Right lobe of liver (tissue), 6 donors: ENCODE results near the gene CFAP90. TPM values are rescaled to one million over a fixed set of nuclear protein-coding genes. Genes with fewer than 3 reads are reported as not detected.

ENCODE experiments used
- ATAC-seq, 4 donors: fragments of 200-7000 bp; cut with Tn5 transposase; one replicate each; pipeline ENCODE4 v1.9.1; 2020; ENCODE audit warnings: mild to moderate bottlenecking in 4 of 4, moderate library complexity in 4 of 4
- DNase-seq, 3 donors: peaks; one replicate each; pipeline ENCODE4 v3.0.0-alpha.2; 2020
- H3K27ac ChIP-seq, 3 donors: fragments of 200-600 bp; one replicate each; pipeline ENCODE4 v1.8.0; 2022
- H3K27me3 ChIP-seq, 2 donors: fragments of 200-600 bp; one replicate each; pipeline ENCODE4 v1.8.0; 2022
- H3K36me3 ChIP-seq, 4 donors: fragments of 200-600 bp; sonication (generic) in 1 of 4; one replicate each; pipeline versions ENCODE4 v1.5.1 to v1.8.0; 2017 to 2022; ENCODE audit warnings: control low read depth in 1 of 4
- H3K4me1 ChIP-seq, 4 donors: fragments of 200-600 bp; sonication (generic) in 1 of 4; one replicate each; pipeline versions ENCODE4 v1.5.1 to v1.8.0; 2017 to 2022; ENCODE audit warnings: control low read depth in 1 of 4
- H3K4me3 ChIP-seq, 3 donors: fragments of 200-600 bp; one replicate each; pipeline ENCODE4 v1.8.0; 2022
- H3K9me3 ChIP-seq, 4 donors: fragments of 200-600 bp; sonication (generic) in 1 of 4; one replicate each; pipeline versions ENCODE4 v1.5.1 to v1.8.0; 2017 to 2022; ENCODE audit warnings: control low read depth in 1 of 4
- CTCF ChIP-seq, 4 donors: fragments of 200-600 bp in 3 of 4; fragments of 450-650 bp in 1 of 4; IDR thresholded peaks; one replicate each; pipeline versions ENCODE4 v1.5.1 to v1.8.0; 2016 to 2022; ENCODE audit warnings: antibody characterized with exemption in 4 of 4, mild to moderate bottlenecking in 2 of 4
- POLR2A ChIP-seq: fragments of 450-650 bp; IDR thresholded peaks from one replicate; pipeline ENCODE4 v1.6.1; 2017; ENCODE audit warnings: antibody characterized with exemption, mild to moderate bottlenecking
- WGBS: methylation state at CpG from one replicate; pipeline ENCODE4 v1.1.6; 2018; ENCODE audit warnings: low coverage, low lambda C conversion rate; ENCODE audit not compliant: insufficient coverage; ENCODE audit errors: missing lambda C conversion rate; 5-methylcytosine and 5-hydroxymethylcytosine counted together
- intact Hi-C, 2 donors: fragments of 100-400 bp; cut with DNase I; formaldehyde crosslinking; loops; one replicate each; pipeline versions ENCODE4 v1.11.2 to v1.14.1; 2022
- total RNA-seq, 6 experiments: library from RNA; depleted of rRNA in 2 of 6; stranded (reverse); fragments of >200 nt in 2 of 6; fragmentation: NEBNext Ultra II Directional in 3 of 6; extraction: Animal tissue kit (Norgen Biotek cat#: 25700) in 3 of 6; gene quantifications; one replicate each; pipeline versions ENCODE4 v1.1.0 to v1.2.4, GENCODE V29; 2016 to 2023
- donor health status: DM: no; HTN: yes; CAD: no.
- donor health status: DM: no; HTN: no; CAD: no.
- donor health status: DM: no; HTN: no; CAD: no.
- donor health status: DM: no; HTN: yes; CAD: no.
- donor health status: DM: no; HTN: yes; CAD: no.

CFAP90 gene
- total RNA-seq, 6 experiments from 2014 or later = 0.10 to 0.64 (median 0.41) TPM; not detected in 2

GRCh38 chr5:7851617-7852289 is 820 bp upstream of the CFAP90 start:
- H3K27ac ChIP-seq = peak overlapping the region in 2 of 3 donors; percentile 36 to 38
- ATAC-seq (peak; percentile 89 to 94 (median 90)), DNase-seq (peak; percentile 58 to 79 (median 72))
- no peaks in the 10 kb centered on the region for H3K9me3 ChIP-seq
- peaks cover 0 to 20% (median 3%) of the 10 kb centered on the region in 4 donors for H3K4me1 ChIP-seq
- WGBS = 22% methylated on average over 8 of the region's 8 CpGs
- intact Hi-C loops = no loop called here
- H3K36me3 ChIP-seq = no peaks in the 10 kb centered on the region
- H3K4me3 ChIP-seq = peak overlapping the region in 1 of 3 donors; percentile 54
- TF ChIP-seq POLR2A (no peak), CTCF (IDR thresholded peaks at IDR 0.05) (no peak)
- H3K27me3 ChIP-seq = no peaks in the 10 kb centered on the region

GRCh38 chr5:7851240-7851592 is 283 bp upstream of the CFAP90 start:
- Histone ChIP-seq H3K27ac (peak overlapping the region in 1 of 3 donors; percentile 16), H3K4me1 (peaks cover 0 to 20% (median 3%) of the 10 kb centered on the region in 4 donors), H3K4me3 (peak overlapping the region; percentile 47 to 54 (median 54)), H3K36me3 (no peaks in the 10 kb centered on the region), H3K27me3 (no peaks in the 10 kb centered on the region), H3K9me3 (no peaks in the 10 kb centered on the region)
- 17% methylated on average over 13 of the region's 16 CpGs for WGBS
- DNase-seq (no peak), ATAC-seq (peak in 1 of 4 donors; percentile 25)
- TF ChIP-seq POLR2A = no peak
- no peak for TF ChIP-seq CTCF (IDR thresholded peaks at IDR 0.05)
- intact Hi-C loops = no loop called here

- ATAC-seq (peak in 2 of 4 donors; percentile 2 to 8), DNase-seq (peak in 1 of 3 donors; percentile 60)
- Histone ChIP-seq H3K27me3 (no peaks in the 10 kb centered on the region), H3K36me3 (no peaks in the 10 kb centered on the region), H3K4me3 (peak overlapping the region in 2 of 3 donors; percentile 54), H3K9me3 (no peaks in the 10 kb centered on the region), H3K27ac (no peak overlapping the region), H3K4me1 (peaks cover 0 to 20% (median 3%) of the 10 kb centered on the region in 4 donors)
- intact Hi-C loops = no loop called here
- TF ChIP-seq CTCF (IDR thresholded peaks at IDR 0.05) (peak in 1 of 4 donors; percentile 22), POLR2A (no peak)
- whole genome bisulfite sequencing = 21% methylated on average over 18 of the region's 44 CpGs
Observed at GRCh38 chr5:7849681-7850394, 1.1 kb downstream of the CFAP90 start.

GRCh38 chr5:7848296-7848695 is 2.6 kb downstream of the CFAP90 start:
- TF ChIP-seq CTCF (IDR thresholded peaks at IDR 0.05) = no peak
- no peak for TF ChIP-seq POLR2A
- Histone ChIP-seq H3K9me3 (no peaks in the 10 kb centered on the region), H3K4me3 (no peak overlapping the region), H3K4me1 (peaks cover 0 to 20% (median 3%) of the 10 kb centered on the region in 4 donors), H3K27ac (no peak overlapping the region), H3K36me3 (no peaks in the 10 kb centered on the region), H3K27me3 (no peaks in the 10 kb centered on the region)
- DNase-seq (no peak), ATAC-seq (no peak)
- WGBS = 71% methylated on average over 2 of the region's 2 CpGs
- intact Hi-C loops = no loop called here
